DMS114 treated with DMSO at 0.1 percent for 48 hours (cell line): ENCODE measurements around the gene SULT1A3.
"Not testable (repeated sequence)": the region's sequence is repeated elsewhere in the genome, so short reads cannot be mapped to it uniquely, and the experiment has no call there.

ENCODE experiments used
- DNase-seq: peaks from one replicate; lab custom pipeline; 2025; ENCODE audit not compliant: unreplicated experiment; lab: John Stamatoyannopoulos, UW

SULT1A3 gene

DNA sequence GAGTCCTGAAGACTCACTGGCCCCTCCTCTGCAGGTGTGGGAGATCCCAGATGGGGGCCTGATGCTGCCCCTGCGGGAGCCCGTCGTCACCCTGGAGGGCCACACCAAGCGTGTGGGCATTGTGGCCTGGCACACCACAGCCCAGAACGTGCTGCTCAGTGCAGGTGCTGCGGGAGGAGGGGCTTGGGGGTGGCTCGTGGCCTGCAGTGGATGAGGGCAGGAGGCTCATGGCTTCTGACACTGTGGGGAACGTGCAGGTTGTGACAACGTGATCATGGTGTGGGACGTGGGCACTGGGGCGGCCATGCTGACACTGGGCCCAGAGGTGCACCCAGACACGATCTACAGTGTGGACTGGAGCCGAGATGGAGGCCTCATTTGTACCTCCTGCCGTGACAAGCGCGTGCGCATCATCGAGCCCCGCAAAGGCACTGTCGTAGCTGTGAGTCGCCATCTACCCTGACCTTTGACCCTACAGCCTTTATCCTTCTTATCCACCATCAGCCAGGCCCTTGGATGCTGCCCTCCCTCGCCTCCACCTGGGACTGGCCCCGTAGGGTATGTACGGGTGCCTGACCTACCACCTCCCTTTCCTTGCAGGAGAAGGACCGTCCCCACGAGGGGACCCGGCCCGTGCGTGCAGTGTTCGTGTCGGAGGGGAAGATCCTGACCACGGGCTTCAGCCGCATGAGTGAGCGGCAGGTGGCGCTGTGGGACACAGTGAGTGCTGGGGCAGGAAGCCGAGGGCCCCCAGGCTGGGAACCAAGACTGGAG lies 12.1 kb upstream of the SULT1A3 start:
- no peak for DNase-seq

DNA sequence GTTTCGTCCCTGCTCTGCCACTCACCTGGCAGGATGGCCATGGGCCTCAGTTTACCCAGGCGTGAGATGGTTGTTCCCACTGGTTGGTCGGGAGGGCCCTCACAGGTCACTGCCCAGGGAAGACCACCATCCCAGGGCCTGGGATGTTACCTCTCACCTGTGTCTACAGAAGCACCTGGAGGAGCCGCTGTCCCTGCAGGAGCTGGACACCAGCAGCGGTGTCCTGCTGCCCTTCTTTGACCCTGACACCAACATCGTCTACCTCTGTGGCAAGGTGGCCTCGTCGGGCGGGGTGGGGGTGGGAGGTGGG lies 11.5 kb upstream of the SULT1A3 start:
- no peak for DNase-seq

GRCh38 chr16:30187971-30188561 lies 11.0 kb upstream of the SULT1A3 start:
- DNase-seq = no peak

GRCh38 chr16:30191158-30191557 lies 7.9 kb upstream of the SULT1A3 start:
- DNase-seq = not testable (repeated sequence)

GRCh38 chr16:30193098-30193497 lies 6.0 kb upstream of the SULT1A3 start:
- DNase-seq = not testable (repeated sequence)

GRCh38 chr16:30193615-30194014 lies 5.4 kb upstream of the SULT1A3 start, which contains the start of the genes BOLA2B and SLX1A:
Gene BOLA2B, minus strand, starts transcription at chr16:30193666. Its CDS starts 71 bp downstream, at chr16:30193595.
Gene SLX1A, plus strand, starts transcription at chr16:30193875. Its CDS starts 210 bp downstream, at chr16:30194085.
- not testable (repeated sequence) for DNase-seq

- not testable (repeated sequence) for DNase-seq
These were observed 4.7 kb upstream of the SULT1A3 start for GRCh38 chr16:30194172-30194925.

- not testable (repeated sequence) for DNase-seq
These were observed 2.1 kb upstream of the SULT1A3 start for GRCh38 chr16:30197001-30197400.

- not testable (repeated sequence) for DNase-seq
These were observed 721 bp downstream of the SULT1A3 start for GRCh38 chr16:30199608-30200343.

DNA sequence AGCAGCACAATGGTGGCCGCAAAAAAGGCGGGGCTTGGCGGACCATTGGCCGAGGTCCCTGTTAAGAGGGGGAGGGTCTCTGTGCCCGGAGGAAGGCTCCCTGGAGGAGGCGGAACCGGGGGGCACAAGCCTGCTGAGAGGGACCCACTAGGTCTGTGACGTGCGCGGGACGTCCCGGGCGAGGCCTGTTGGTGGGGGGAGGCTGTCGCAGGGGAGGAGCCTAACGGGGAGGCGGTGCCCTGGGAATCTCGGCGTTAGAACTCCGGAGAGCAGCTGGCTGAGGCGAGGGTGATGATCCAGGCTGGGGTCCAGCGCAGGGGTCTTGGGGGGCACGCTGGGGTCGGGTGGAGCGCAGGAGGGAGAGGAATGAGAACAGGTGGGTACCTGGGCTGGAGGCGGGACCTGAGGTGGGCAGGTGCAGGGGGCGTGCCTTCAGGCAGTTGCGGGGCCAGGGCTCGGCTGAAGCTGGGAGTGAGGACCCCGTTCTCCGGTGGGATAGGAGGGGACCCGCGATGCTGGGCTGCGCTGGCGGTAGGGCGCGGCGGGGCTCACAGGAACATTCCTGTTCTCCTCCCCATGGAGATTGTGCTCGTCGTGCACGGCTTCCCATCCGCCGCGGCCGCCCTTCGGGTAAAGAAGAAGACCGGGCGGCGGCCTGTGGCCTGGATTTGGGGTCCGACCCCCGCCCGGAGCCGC lies 6.6 kb downstream of the SULT1A3 start:
- not testable (repeated sequence) for DNase-seq

GRCh38 chr16:30206252-30206651 lies 7.2 kb downstream of the SULT1A3 start:
- not testable (repeated sequence) for DNase-seq

DNA sequence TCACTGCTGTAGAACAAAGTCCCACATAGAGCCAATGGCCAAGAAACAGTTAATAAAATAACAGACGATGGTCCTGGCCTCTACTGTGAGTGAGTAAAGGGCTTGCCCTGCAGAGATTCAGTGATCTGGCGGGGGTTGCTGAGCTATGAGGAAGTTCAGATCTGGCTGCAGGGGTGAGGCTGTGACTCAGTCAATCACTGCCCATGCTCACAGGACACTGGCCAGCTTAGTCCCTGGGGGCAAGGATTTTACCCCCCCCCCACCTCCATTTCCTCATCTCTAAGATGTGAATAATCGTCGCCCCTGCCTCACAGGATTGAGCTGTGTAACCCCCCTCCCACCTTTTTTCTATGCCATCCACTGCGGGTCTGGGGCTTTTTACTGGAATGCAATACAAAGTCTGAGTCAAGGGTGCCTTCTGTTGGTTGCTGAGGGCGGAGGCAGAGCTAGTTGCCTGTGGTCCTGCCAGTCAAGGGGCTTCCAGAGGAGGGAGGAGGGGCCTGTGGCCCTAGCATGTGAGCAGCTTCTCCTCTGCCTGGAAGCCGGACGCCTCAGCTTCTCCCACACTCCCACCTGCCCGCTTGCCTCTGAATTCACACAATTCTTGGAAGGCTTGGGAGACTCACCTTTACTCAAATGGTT lies 8.1 kb downstream of the SULT1A3 start:
- not testable (repeated sequence) for DNase-seq

- not testable (repeated sequence) for DNase-seq
These were observed 10.0 kb downstream of the SULT1A3 start for GRCh38 chr16:30209032-30209431.

GRCh38 chr16:30211414-30211813 lies 12.4 kb downstream of the SULT1A3 start:
- not testable (repeated sequence) for DNase-seq

DNA sequence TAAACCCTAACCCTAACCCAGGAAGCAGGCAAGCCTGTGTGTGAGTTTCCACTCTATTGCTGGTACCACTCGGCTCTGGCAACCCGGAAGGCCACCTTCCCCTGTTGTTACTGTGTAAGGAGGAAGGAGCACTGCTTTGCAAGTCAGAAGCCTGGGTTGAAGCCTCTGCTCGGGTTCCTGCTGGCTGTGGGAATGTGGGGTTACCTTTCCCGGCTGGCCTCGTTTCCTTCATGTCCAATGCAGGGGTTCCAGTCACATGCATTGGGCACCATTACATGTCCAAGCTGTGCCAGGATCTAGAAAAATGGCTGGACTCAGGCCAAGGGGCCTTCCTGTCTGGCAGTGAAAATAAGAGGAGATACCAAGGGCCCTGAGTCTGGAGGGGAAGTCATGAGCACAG lies 18.0 kb downstream of the SULT1A3 start:
- not testable (repeated sequence) for DNase-seq

DNA sequence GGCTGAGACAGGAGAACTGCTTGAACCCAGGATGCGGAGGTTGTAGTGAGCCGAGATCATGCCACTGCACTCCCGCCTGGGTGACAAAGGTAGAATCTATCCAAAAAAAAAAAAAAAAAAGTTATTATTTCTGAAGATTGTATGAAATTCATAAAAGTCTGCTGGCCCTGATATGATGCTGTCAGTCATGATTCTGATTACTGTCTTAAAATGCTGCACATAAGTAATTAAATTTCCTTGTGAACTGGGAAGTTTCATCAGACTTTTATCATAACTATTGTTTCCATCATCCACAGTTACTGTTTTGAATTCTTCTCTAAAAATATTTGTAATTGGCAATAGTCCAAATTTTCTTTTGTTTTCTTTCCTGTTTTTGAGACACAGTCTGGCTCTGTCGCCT lies 49.3 kb downstream of the SULT1A3 start, which contains the start of gene NPIPB13:
Gene NPIPB13 (minus strand): TSS at position 101 of the 400 bp plus-strand sequence. CDS start 2,906 bp downstream, outside the sequence.
- DNase-seq = not testable (repeated sequence)
